GM13976 (cell line): ENCODE measurements around the gene SEMA3A.
A peak's percentile ranks its signal among the peaks of the same experiment; 100 is the strongest.

Experiments used
- DNase-seq: peaks from one replicate; pipeline ENCODE4 v3.0.0; 2012; ENCODE audit warnings: low spot score
- in situ Hi-C: fragments of 300-500 bp; cut with MboI; formaldehyde crosslinking; loops from one replicate; pipeline ENCODE4 v1.12.0; 2022; ENCODE audit warnings: low sequenced_read_pairs, mixed read lengths, inconsistent platforms; ENCODE audit not compliant: unreplicated experiment
- TF ChIP-seq, protein P1 (sequence below): IDR thresholded peaks from 2 replicates; pipeline ENCODE4 v1.5.1; 2012; ENCODE audit warnings: borderline replicate concordance, mild to moderate bottlenecking; ENCODE audit not compliant: insufficient read depth; ENCODE audit errors: extremely low read depth, missing control alignments, control extremely low read depth

The SEMA3A gene

DNA sequence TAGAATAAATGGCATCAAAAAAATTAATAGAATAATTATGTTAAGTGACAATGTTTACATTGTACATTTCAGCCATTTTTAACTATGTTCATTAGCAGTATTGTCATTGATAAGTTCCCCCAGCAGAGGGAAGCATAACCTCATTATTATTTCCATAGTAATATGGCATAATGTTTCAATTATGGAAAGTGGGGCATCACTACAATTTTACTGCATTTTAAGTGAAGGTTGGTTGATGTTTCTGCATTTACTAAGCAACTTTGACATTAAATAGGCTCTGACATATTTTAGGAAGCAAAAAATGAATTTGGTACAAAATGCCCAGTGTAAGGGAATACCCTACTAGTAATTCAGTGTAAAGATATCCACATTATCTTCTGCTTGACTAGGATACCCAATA lies 218.3 kb downstream of the SEMA3A start:
- in situ Hi-C loops, result loop anchor here (10.0 kb wide), 1 partner anchor 1048 kb away; no protein-coding TSS in a partner anchor
- peak; percentile 38 for DNase-seq
- TF ChIP-seq, protein P1, sequence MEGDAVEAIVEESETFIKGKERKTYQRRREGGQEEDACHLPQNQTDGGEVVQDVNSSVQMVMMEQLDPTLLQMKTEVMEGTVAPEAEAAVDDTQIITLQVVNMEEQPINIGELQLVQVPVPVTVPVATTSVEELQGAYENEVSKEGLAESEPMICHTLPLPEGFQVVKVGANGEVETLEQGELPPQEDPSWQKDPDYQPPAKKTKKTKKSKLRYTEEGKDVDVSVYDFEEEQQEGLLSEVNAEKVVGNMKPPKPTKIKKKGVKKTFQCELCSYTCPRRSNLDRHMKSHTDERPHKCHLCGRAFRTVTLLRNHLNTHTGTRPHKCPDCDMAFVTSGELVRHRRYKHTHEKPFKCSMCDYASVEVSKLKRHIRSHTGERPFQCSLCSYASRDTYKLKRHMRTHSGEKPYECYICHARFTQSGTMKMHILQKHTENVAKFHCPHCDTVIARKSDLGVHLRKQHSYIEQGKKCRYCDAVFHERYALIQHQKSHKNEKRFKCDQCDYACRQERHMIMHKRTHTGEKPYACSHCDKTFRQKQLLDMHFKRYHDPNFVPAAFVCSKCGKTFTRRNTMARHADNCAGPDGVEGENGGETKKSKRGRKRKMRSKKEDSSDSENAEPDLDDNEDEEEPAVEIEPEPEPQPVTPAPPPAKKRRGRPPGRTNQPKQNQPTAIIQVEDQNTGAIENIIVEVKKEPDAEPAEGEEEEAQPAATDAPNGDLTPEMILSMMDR, result peak; percentile 47

DNA sequence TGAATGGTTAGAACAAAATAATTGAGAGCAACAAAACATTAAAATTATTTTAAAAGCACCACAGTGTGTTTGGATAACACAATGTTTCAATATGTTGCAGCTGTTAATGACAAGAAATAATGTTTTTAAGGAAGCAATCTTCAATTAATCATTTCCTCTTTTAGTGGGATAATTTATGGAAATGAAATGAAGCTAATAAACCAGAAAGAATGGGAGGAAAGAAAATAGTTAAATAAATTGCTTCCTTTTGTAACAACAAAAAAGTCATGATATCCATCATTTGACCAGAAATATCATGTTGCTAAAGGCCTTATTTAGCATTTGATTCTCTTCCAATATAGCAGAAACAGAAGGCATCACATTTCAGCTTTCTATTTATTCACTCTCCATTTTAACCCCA lies 224.5 kb downstream of the SEMA3A start:
- no peak for DNase-seq
- in situ Hi-C loops, result loop anchor here (10.0 kb wide), 1 partner anchor 1055 kb away; no protein-coding TSS in a partner anchor
- TF ChIP-seq, protein P1, result no peak

DNA sequence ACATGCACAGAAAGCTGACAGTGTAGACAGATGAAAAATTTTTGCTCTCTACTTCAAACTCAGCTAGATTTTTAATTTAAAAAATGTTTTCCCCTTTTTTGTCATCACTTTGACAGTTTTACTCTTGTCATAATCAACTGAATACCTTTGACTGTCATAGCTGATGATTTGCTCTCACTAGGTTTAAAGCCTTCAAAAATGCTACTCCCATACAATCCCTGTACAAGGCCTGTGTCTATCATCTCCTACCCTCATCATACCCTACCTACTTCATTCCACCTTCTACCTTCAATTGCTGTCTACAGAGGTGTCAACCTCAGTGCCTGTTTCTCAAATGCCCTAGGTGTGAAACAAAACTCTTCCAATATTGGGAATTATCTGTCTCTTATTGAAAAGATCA lies 230.3 kb downstream of the SEMA3A start:
- no peak for DNase-seq
- in situ Hi-C loops, result no loop called here
- TF ChIP-seq, protein P1, result no peak

GRCh38 chr7:83957333-83957732 lies 237.3 kb downstream of the SEMA3A start:
- DNase-seq, result no peak
- TF ChIP-seq, protein P1, result no peak
- in situ Hi-C loops, result no loop called here

DNA sequence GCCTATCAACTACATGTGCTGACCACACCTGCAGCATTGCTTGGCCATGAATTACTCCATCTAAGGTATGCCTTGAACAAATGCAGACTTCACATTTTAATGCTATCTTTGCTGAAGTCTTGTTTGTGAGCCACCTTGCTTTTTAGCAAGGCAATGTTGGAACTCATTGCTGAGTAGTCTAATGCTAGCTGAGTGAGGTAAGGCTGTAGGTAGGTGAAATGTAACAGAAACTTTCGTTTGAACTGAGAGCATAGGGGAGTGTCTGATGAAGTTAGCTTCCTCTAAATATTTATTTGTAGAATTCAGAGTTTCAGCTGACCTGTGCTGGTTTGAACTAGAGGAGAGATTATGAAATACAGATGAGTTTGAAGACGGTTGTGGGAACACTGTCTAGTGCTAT lies 238.5 kb downstream of the SEMA3A start:
- DNase-seq, result no peak
- in situ Hi-C loops, result no loop called here
- TF ChIP-seq, protein P1, result no peak

GRCh38 chr7:83952236-83952635 lies 242.4 kb downstream of the SEMA3A start:
- TF ChIP-seq, protein P1, result no peak
- in situ Hi-C loops, result no loop called here
- no peak for DNase-seq

GRCh38 chr7:83947260-83947659 lies 247.3 kb downstream of the SEMA3A start:
- TF ChIP-seq, protein P1, result peak; percentile 32
- DNase-seq, result peak; percentile 30
- in situ Hi-C loops, result no loop called here
